Activated CD8-positive, alpha-beta memory T cell treated with anti-CD3 and anti-CD28 coated beads for 48 hours (primary cell): ENCODE measurements around the gene MAP3K13.

ENCODE experiments used
- DNase-seq, 3 experiments: peaks; one replicate each; pipeline ENCODE4 v3.0.0-alpha.2; 2020; ENCODE audit warnings: low read depth in 2 of 3, low spot score in 2 of 3

Gene MAP3K13

DNA sequence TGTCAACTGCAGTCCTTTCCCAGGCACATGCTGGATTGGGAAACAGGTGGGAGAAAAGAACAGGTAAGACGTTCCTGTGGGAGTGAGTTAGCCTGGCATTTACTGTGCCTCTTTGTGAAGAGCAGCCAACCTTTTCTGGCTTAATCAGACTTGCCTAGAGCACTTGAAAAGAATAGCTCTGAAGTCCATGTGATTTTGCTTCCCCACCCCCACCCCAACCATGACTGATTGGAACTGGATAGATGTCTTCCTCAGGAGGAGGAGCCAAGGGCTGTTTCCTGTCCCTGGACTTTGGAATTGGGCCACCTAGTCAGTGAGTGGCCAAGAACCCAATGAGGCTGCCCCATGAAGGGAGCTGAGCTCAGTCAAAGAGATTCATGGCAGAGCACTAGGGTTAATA, 140.6 kb downstream of the MAP3K13 start:
- no peak for DNase-seq

DNA sequence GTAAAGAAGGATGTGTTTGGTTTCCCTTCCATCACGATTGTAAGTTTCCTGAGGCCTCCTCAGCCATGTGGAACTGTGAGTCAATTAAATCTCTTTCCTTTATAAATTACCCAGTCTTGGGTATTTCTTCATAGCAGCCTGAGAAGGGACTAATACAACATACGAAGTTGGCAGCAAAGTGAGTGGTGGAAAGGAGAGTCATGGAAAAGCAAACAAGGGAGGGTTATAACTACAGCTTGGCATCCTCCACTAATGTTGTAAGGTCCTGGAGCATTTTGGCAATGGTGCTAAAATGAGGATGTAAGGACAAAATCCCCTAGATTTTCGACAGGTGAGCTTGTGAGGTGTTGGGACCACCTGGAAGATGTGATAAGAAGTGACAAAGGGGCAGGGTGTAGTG, 141.7 kb downstream of the MAP3K13 start:
- DNase-seq: no peak

DNA sequence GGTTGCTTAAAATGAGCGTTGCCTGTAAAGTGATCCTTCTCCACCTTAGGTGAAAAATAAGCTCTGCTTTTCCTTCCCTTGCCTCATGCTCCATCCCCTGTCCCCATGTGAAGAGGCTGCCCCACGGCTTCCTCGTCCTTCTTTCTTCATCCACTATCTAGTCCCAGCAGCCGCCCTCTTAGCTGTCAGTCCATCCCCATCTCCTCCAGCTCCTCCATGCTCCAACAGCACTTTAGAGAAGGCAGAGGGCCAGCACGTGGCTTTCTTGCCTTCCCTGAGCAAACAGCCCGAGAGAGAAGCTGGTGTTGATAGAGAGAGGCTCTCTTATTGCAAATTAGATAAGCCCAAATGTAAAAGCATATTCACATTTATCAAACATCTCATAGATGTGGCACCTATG, 144.9 kb downstream of the MAP3K13 start:
- no peak for DNase-seq

DNA sequence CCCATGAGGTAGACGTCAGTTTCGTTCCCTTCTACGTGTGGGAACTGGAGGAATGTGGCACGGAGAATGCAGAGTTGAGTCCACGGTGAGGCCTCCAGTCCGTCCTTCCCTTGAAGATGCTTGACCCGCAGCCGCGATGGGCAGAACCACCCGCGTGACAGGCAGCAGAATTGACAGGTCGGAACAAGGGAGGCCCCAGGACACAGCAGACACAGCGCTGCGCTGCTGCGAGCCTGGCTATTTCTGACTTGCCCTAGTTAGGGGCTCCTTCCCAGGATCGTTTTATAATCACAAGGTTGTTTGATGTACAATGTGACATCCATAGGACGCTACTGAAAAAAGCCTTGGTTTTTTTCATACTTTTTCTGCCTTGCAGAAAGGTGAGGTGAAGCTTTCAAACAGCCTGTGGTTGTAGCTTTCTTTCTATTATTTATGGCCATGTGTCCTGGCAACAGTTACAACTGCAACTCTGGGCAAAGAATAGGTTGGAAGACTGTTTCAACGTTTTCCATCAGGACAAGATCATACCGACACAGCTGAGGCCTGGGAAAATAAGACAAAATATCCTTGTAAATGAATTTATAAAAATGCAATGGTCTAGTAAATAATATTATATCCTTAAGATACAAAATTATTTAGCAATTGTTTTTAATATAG, 145.5 kb downstream of the MAP3K13 start:
- no peak for DNase-seq

DNA sequence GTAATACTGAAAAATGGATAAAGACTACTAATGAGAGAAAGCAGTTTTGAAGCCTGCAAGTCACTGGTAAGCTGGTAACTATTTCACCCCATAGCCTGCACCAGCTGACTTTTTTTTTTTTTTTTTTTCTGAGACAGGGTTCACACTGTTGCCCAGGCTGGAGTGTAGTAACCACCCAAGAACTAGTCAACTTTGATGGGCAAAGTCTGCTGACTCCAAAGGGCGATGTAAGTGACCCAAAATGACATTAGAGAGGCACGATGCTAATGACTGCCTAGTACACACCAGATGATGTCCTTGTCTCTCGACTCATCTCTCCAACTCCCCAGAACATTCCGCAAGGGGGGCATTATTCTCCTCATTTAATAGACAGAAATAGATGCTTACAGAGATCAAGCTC, 148.8 kb downstream of the MAP3K13 start:
- DNase-seq: no peak

DNA sequence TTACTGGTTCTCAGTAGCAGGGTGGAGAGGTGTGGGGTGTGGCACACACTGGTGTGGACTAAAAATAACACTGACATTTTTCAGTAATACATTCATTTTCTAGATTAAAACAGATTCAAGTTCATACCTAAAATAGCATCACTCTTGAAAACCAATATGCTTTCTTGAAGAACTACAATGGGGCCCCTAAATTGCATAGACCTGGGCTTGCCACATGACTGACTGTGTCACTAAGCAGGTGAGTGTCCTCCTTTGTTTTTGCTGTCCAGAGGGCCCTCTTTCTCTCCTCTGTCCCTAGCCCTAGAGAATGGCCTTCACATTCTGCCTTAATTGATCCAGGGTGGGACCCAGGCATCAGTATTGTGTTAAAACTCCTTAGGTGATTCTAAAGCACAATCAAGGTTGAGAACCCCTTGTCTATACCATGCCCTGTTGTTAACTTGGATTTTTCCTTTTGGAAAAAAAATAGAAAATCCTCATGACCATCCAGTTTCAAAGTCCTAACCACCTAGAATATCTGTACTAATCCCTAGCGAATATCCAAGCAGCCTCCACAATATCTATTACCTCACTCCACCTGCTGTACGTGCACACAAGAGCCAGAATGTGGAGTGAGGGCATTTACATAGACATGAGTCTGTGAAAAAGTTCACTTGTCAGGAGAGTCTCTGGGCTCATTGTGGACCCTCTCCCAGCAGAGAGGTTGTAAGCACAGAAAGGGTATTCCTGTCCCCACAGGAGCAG, 154.6 kb downstream of the MAP3K13 start:
- DNase-seq: no peak

DNA sequence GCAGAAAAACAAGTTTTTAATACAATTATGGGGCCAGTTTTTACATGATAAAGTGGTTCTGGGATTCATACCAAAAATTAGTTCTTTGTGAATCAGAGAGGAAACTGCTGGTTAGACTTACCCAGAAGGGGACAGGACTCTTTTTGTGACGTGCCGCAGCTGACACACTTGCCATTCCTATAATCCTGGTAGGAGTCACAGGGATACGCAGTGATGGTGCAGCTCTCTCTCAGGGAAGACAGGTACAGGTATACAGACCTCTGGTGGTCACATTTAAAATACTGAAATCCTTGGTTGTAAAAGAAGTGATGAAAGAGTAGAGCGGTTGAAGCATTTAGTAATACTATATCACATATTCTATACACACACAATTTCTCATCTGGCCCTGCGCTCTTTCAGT, 156.1 kb downstream of the MAP3K13 start:
- no peak for DNase-seq

DNA sequence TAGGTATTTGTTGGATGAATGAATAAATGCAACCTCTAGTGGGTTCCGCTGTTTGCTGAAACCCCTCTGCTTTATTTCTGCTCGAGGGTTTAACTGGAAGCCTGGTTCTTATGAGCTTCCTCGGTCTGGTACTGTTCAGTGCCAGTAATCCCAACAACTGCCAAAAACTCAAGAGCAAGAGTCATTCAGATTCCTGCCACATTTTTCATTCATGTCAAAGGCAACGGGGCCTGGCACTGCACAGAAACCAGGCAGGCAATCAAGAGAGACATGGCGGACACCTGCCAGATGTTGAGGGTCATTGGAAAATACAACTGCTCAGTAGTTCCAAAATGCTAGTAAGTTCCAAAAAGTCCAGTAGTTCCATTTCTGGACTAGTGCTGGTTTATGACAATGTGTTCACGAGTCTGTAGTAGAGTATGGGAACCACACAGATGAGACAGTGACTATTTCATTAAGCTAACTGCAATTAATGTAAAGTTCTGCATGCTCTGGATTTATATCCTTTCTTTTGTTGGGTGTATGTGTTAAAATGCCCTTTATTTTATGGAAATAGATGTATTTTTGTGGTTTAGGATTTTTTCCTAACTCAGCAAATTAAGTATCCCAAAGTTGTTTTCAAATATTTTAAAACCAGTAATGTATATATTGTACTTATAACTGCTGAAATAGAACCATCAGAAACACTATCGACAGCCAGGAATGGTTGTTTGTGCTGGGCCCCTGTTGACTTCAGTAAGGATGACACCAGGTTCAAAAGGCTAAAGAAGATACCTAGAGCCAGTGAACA, 158.6 kb downstream of the MAP3K13 start:
- DNase-seq: no peak

DNA sequence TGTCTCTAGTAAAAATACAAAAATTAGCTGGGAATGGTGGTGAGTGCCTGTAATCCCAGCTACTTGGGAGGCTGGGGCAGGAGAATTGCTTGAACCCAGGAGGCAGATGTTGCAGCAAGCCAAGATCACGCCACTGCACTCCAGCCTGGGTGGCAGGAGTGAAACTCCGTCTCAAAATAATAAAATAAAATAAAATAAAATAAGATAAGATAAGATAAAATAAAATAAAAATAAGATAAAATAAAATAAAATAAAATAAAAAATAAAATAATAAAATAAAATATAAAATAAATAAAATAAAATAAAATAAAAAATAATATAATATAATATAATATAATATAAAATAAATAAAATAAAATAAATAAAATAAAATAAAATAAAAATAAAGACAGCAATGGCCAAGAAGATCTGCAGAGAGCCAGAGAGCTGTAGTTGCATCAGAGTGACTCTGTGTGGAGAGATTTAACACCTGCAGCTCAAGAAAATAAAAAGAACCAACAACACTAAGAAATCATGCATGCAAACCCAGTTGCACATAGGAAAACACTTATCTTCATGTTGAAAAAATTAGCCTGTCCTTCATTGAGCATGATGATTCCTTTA, 163.5 kb downstream of the MAP3K13 start:
- DNase-seq: no peak

DNA sequence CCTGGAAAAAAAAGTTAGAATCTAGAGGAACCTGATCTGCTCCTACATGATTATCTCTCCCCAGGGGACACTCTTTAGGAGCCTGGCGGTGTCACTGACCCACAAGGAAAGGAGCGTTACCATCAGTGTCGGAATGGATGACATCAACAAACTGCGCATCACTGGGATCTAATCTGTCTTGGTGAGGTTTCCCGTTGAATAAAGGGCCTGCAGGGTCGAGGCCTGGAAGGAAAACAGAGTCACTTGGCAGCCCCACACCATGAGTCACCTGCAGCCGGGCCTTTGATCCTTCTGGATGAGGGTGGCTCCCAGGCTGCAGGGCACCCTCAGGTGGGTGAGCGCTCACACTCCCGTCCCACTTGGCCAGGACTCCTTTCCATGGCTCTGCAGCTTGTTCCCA, 164.4 kb downstream of the MAP3K13 start:
- no peak for DNase-seq

DNA sequence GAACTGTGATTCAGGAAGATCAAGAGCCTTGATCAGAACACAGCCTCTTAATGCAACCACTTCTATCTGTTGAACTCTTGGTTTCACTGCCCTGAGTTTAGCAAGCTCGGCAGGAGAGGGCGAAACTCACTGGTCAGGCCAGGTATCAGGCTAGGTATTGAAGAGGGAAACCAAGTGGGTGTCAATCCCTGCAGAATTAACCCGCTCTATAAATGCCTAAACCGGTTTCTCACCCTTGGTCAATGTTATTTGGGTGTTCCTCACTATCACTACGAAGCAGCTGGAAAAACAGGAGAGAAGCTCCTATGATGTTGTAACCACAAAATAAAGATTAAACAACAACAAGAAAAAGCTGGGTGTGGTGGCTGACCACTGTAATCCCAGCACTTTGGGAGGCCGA, 165.6 kb downstream of the MAP3K13 start:
- no peak for DNase-seq

DNA sequence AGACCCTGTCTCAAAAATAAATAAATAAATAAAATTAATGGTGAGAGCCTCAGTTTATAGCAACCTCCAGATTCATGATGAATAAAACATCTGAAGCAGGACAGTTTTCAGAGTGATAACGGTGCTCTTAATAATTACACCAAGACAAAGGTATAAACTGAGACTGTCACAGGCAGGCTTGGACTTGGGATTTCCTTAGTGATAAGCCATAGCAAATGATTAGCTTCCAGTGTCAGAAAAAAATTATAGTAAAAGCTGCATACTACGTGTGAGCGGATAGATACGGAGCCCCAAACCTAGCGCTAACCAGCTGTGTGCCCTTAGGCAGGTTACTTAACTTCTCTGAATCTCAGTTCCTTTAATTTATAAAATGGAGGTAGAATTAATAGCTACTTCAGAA, 167.9 kb downstream of the MAP3K13 start:
- DNase-seq: no peak

DNA sequence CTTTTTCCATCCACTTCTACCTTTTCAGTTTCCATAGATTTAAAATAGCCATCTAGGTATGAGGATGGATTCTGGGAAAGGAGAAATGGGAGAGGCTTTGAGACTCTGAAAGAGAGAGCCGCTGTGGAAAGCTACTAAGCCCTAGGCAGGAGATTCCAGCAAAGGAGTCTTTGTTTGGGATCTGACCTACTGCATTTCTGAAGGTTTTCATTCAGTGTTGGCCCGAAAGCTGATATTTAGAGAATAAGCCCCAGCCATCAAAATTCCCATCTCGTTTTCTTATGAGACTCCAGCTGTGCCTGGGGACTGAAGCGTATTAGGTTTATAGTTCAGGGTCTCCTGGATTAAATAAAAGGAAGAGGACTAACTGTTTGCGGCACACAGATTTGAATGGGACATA, 170.0 kb downstream of the MAP3K13 start:
- DNase-seq: no peak

DNA sequence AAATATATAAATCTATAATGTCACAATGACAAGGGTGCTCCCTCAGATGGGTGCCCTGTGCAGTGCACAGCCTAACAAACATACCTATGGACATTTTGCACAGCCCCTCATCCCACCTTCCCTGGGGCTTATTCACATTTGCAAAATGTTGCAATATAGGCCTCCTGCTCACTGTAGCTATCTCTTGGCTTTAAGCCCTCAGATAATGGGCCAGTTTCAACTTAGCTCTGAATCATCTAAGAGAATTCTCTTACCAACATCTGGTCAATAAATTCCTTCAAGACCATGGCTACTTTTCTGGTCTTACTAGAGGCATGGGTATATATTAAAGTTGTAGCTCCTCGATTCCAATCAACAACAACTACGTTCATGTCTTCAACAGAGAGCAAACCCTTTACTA, 171.6 kb downstream of the MAP3K13 start:
- DNase-seq: no peak

DNA sequence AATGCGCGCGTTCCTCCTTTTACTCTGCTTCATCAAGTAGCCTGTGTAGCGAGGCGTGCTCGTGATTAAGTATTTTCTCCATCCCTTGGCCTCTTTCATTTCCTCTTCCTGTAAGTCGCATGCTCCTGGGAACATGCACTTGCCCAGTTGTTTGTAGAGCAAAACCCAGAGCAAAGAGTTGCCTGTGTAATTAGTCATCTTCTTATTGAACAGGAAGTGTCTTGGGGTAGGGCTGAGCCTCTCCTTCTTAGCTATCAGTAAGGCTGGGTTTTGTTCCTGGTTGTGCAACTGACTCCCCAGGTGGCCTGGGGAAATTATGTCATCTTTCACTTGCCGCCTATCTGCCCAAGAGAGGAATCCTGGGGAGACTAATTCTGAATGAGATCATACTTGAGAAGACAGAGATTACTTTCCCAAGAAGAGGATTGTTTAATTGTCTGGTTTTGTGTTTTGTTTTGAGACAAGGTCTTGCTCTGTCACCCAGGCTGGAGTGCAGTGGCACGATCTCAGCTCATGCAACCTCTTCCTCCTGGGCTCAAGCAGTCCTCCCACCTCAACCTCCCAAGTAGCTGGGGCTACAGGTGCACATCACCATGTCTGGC, 174.5 kb downstream of the MAP3K13 start:
- DNase-seq: peak in 1 of 3 experiments; percentile 31
